ENCODE data around the gene CCDC183. TPM values are rescaled to one million over a fixed set of nuclear protein-coding genes. Genes with fewer than 3 reads are reported as not detected.
"Not testable (repeated sequence)": the region's sequence is repeated elsewhere in the genome, so short reads cannot be mapped to it uniquely, and the experiment has no call there.

CCDC183 gene
- total and polyA plus RNA-seq, 7 experiments from 2014 or later: 0.35 to 6.6 (median 2.9) TPM

- H3K27me3 Mint-ChIP-seq: peaks cover 0 to 39% (median 0%) of the 10 kb centered on the region in 5 donors
- ATAC-seq; H3K36me3 Mint-ChIP-seq; CTCF ChIA-PET; H3K4me3 ChIP-seq (ENCODE audit: low read length); H3K27ac ChIP-seq (ENCODE audit: low read depth, low read length); H3K27me3 ChIP-seq (ENCODE audit: control insufficient read depth in 2 of 2, insufficient read depth in 2 of 2, low read length in 2 of 2); H3K9me3 ChIP-seq (ENCODE audit: control insufficient read depth in 2 of 3, low read length in 3 of 3); H3K9me3 Mint-ChIP-seq; intact Hi-C loops (cut with micrococcal nuclease); DNase-seq: not testable (repeated sequence)
- peaks cover 0 to 17% (median 3%) of the 10 kb centered on the region in 3 experiments for H3K36me3 ChIP-seq (ENCODE audit: control insufficient read depth in 2 of 3, insufficient read depth in 3 of 3, low read length in 3 of 3)
- H3K4me3 Mint-ChIP-seq: peak overlapping the region in 6 of 10 donors; percentile 14 to 48 (median 36)
- POLR2A ChIA-PET: interaction anchor here (0.6 to 1.4 kb wide), 2 partner anchors 83 to 625 kb away, joined by 3 read pairs; no protein-coding TSS in a partner anchor
- H3K4me1 ChIP-seq (ENCODE audit: control insufficient read depth in 2 of 2, insufficient read depth in 2 of 2, low read length in 2 of 2): peaks cover 19 to 32% of the 10 kb centered on the region in 2 donors
- peak overlapping the region in 2 of 9 donors; percentile 21 to 48 for H3K27ac Mint-ChIP-seq
- H3K4me1 Mint-ChIP-seq: peaks cover 12 to 51% (median 40%) of the 10 kb centered on the region in 7 donors
Measured at GRCh38 chr9:136796775-136797347, 723 bp downstream of the CCDC183 start.

GRCh38 chr9:136798708-136799078, 2.6 kb downstream of the CCDC183 start:
- POLR2A ChIA-PET: interaction anchor here (0.6 to 2.1 kb wide), 5 partner anchors 9 to 589 kb away, joined by 3 to 11 read pairs (median 3); partner anchors contain the start of genes MAN1B1 and RABL6
- peaks cover 0 to 2% (median 0%) of the 10 kb centered on the region in 3 experiments for H3K36me3 ChIP-seq (ENCODE audit: control insufficient read depth in 2 of 3, insufficient read depth in 3 of 3, low read length in 3 of 3)
- peaks cover 0 to 45% (median 0%) of the 10 kb centered on the region in 5 donors for H3K27me3 Mint-ChIP-seq
- no peaks in the 10 kb centered on the region for H3K36me3 Mint-ChIP-seq
- no peaks in the 10 kb centered on the region for H3K9me3 Mint-ChIP-seq
- DNase-seq: no peak
- CTCF ChIA-PET: no interaction called here
- no peak for ATAC-seq
- no peak overlapping the region for H3K4me3 ChIP-seq (ENCODE audit: low read length)
- H3K27ac ChIP-seq (ENCODE audit: low read depth, low read length): no peak overlapping the region
- intact Hi-C loops (cut with micrococcal nuclease): loop anchor here in 1 of 2 donors (1.0 kb wide), 1 partner anchor 9 kb away; the partner anchor contains the start of gene RABL6
- H3K9me3 ChIP-seq (ENCODE audit: control insufficient read depth in 2 of 3, low read length in 3 of 3): no peaks in the 10 kb centered on the region
- no peak overlapping the region for H3K27ac Mint-ChIP-seq
- H3K4me1 Mint-ChIP-seq: peaks cover 6 to 42% (median 33%) of the 10 kb centered on the region in 7 donors
- no peaks in the 10 kb centered on the region for H3K27me3 ChIP-seq (ENCODE audit: control insufficient read depth in 2 of 2, insufficient read depth in 2 of 2, low read length in 2 of 2)
- H3K4me1 ChIP-seq (ENCODE audit: control insufficient read depth in 2 of 2, insufficient read depth in 2 of 2, low read length in 2 of 2): peaks cover 10 to 24% of the 10 kb centered on the region in 2 donors
- H3K4me3 Mint-ChIP-seq: peak overlapping the region in 5 of 10 donors; percentile 17 to 86 (median 48)

- H3K9me3 Mint-ChIP-seq: no peaks in the 10 kb centered on the region
- no peaks in the 10 kb centered on the region for H3K36me3 Mint-ChIP-seq
- ChIA-PET POLR2A (interaction anchor here (0.6 to 2.1 kb wide), 8 partner anchors 9 to 588 kb away, joined by 3 to 11 read pairs (median 4); partner anchors contain the start of genes FBXW5, MAN1B1, RABL6 and TRAF2), CTCF (no interaction called here)
- H3K27ac ChIP-seq (ENCODE audit: low read depth, low read length): peak overlapping the region; percentile 54
- intact Hi-C loops (cut with micrococcal nuclease): loop anchor here in 1 of 2 donors (1.0 kb wide), 1 partner anchor 8 kb away; the partner anchor contains the start of gene RABL6
- peaks cover 6 to 42% (median 38%) of the 10 kb centered on the region in 7 donors for H3K4me1 Mint-ChIP-seq
- H3K27ac Mint-ChIP-seq: peak overlapping the region in 1 of 9 donors; percentile 45
- no peaks in the 10 kb centered on the region for H3K27me3 ChIP-seq (ENCODE audit: control insufficient read depth in 2 of 2, insufficient read depth in 2 of 2, low read length in 2 of 2)
- peaks cover 10 to 24% of the 10 kb centered on the region in 2 donors for H3K4me1 ChIP-seq (ENCODE audit: control insufficient read depth in 2 of 2, insufficient read depth in 2 of 2, low read length in 2 of 2)
- no peak for DNase-seq
- ATAC-seq: no peak
- H3K27me3 Mint-ChIP-seq: peaks cover 0 to 45% (median 0%) of the 10 kb centered on the region in 5 donors
- H3K9me3 ChIP-seq (ENCODE audit: control insufficient read depth in 2 of 3, low read length in 3 of 3): no peaks in the 10 kb centered on the region
- peak overlapping the region in 9 of 10 donors; percentile 4 to 92 (median 84) for H3K4me3 Mint-ChIP-seq
- H3K36me3 ChIP-seq (ENCODE audit: control insufficient read depth in 2 of 3, insufficient read depth in 3 of 3, low read length in 3 of 3): no peaks in the 10 kb centered on the region
- H3K4me3 ChIP-seq (ENCODE audit: low read length): peak overlapping the region; percentile 63
Measured at GRCh38 chr9:136799079-136799853, 3.1 kb downstream of the CCDC183 start.

- no peaks in the 10 kb centered on the region for H3K36me3 ChIP-seq (ENCODE audit: control insufficient read depth in 2 of 3, insufficient read depth in 3 of 3, low read length in 3 of 3)
- intact Hi-C loops (cut with micrococcal nuclease): loop anchor here (1.0 to 2.0 kb wide), 5 partner anchors 7 to 437 kb away; partner anchors contain the start of genes PHPT1 (in 2 of the 2), TMEM141 (in 2 of the 2), DNLZ (in 1 of the 2) and RABL6 (in 1 of the 2)
- Mint-ChIP-seq H3K9me3 (no peaks in the 10 kb centered on the region), H3K4me1 (peaks cover 6 to 42% (median 35%) of the 10 kb centered on the region in 7 donors), H3K4me3 (peak overlapping the region; percentile 82 to 92 (median 86)), H3K36me3 (no peaks in the 10 kb centered on the region), H3K27ac (peak overlapping the region in 4 of 9 donors; percentile 25 to 81 (median 78)), H3K27me3 (peaks cover 0 to 45% (median 0%) of the 10 kb centered on the region in 5 donors)
- peak overlapping the region; percentile 59 for H3K27ac ChIP-seq (ENCODE audit: low read depth, low read length)
- H3K9me3 ChIP-seq (ENCODE audit: control insufficient read depth in 2 of 3, low read length in 3 of 3): no peaks in the 10 kb centered on the region
- peak overlapping the region; percentile 63 for H3K4me3 ChIP-seq (ENCODE audit: low read length)
- peaks cover 10 to 24% of the 10 kb centered on the region in 2 donors for H3K4me1 ChIP-seq (ENCODE audit: control insufficient read depth in 2 of 2, insufficient read depth in 2 of 2, low read length in 2 of 2)
- ATAC-seq (peak; percentile 90), DNase-seq (peak; percentile 58 to 89 (median 79))
- POLR2A ChIA-PET: interaction anchor here (0.7 to 2.1 kb wide), 8 partner anchors 8 to 287 kb away, joined by 3 to 11 read pairs (median 4); partner anchors contain the start of genes FBXW5, MAN1B1, RABL6 and TRAF2
- CTCF ChIA-PET: no interaction called here
- H3K27me3 ChIP-seq (ENCODE audit: control insufficient read depth in 2 of 2, insufficient read depth in 2 of 2, low read length in 2 of 2): no peaks in the 10 kb centered on the region
Measured at GRCh38 chr9:136799854-136800657, 3.9 kb downstream of the CCDC183 start.

GRCh38 chr9:136802321-136802720, 6.2 kb downstream of the CCDC183 start:
- H3K36me3 ChIP-seq (ENCODE audit: control insufficient read depth in 2 of 3, insufficient read depth in 3 of 3, low read length in 3 of 3): peaks cover 0 to 7% (median 0%) of the 10 kb centered on the region in 3 experiments
- peaks cover 16 to 28% of the 10 kb centered on the region in 2 donors for H3K4me1 ChIP-seq (ENCODE audit: control insufficient read depth in 2 of 2, insufficient read depth in 2 of 2, low read length in 2 of 2)
- Mint-ChIP-seq H3K27ac (peak overlapping the region in 1 of 9 donors; percentile 12), H3K4me1 (peaks cover 8 to 39% (median 30%) of the 10 kb centered on the region in 7 donors), H3K36me3 (peaks cover 0 to 3% (median 3%) of the 10 kb centered on the region in 5 donors), H3K4me3 (peak overlapping the region in 2 of 10 donors; percentile 36 to 49), H3K27me3 (peaks cover 0 to 32% (median 0%) of the 10 kb centered on the region in 5 donors), H3K9me3 (no peaks in the 10 kb centered on the region)
- intact Hi-C loops (cut with micrococcal nuclease): no loop called here
- CTCF ChIA-PET: interaction anchor here (0.6 to 1.5 kb wide), 2 partner anchors 14 to 227 kb away, joined by 3 to 4 read pairs; no protein-coding TSS in a partner anchor
- POLR2A ChIA-PET: interaction anchor here (1.1 kb wide), 1 partner anchor 80 kb away, joined by 3 read pairs; no protein-coding TSS in a partner anchor
- no peak overlapping the region for H3K4me3 ChIP-seq (ENCODE audit: low read length)
- no peaks in the 10 kb centered on the region for H3K9me3 ChIP-seq (ENCODE audit: control insufficient read depth in 2 of 3, low read length in 3 of 3)
- ATAC-seq (no peak), DNase-seq (no peak)
- H3K27me3 ChIP-seq (ENCODE audit: control insufficient read depth in 2 of 2, insufficient read depth in 2 of 2, low read length in 2 of 2): no peaks in the 10 kb centered on the region
- H3K27ac ChIP-seq (ENCODE audit: low read depth, low read length): no peak overlapping the region
